HG03342 (cell line): ENCODE measurements around the gene SEPTIN5.
"Not testable (repeated sequence)": the region's sequence is repeated elsewhere in the genome, so short reads cannot be mapped to it uniquely, and the experiment has no call there.

ENCODE experiments used
- ATAC-seq: cut with Tn5 transposase; IDR thresholded peaks from one replicate; pipeline ENCODE4 v1.9.1; 2021; ENCODE audit warnings: mild to moderate bottlenecking, moderate library complexity; ENCODE audit not compliant: unreplicated experiment

SEPTIN5 gene

GRCh38 chr22:19714312-19715187, at the start of gene SEPTIN5:
SEPTIN5 (plus strand) TSS chr22:19714503; CDS start chr22:19714589, 86 bp downstream.
- no peak for ATAC-seq

- ATAC-seq: no peak
Observed at GRCh38 chr22:19664951-19665783, 49.1 kb upstream of the SEPTIN5 start.

GRCh38 chr22:19665784-19666672, 48.3 kb upstream of the SEPTIN5 start:
- no peak for ATAC-seq

GRCh38 chr22:19666673-19667593, 47.4 kb upstream of the SEPTIN5 start:
- ATAC-seq: no peak

GRCh38 chr22:19667872-19668740, 46.2 kb upstream of the SEPTIN5 start:
- ATAC-seq: no peak

- ATAC-seq: no peak
Observed at GRCh38 chr22:19668748-19669147, 45.6 kb upstream of the SEPTIN5 start.

- ATAC-seq: no peak
Observed at GRCh38 chr22:19669570-19669969, 44.7 kb upstream of the SEPTIN5 start.

GRCh38 chr22:19671316-19671715, 43.0 kb upstream of the SEPTIN5 start:
- no peak for ATAC-seq

- ATAC-seq: no peak
Observed at GRCh38 chr22:19672054-19672776, 42.1 kb upstream of the SEPTIN5 start.

- ATAC-seq: no peak
Observed at GRCh38 chr22:19673660-19674059, 40.6 kb upstream of the SEPTIN5 start.

- ATAC-seq: no peak
Observed at GRCh38 chr22:19674129-19674928, 40.0 kb upstream of the SEPTIN5 start.

- ATAC-seq: no peak
Observed at GRCh38 chr22:19674929-19675253, 39.4 kb upstream of the SEPTIN5 start.

GRCh38 chr22:19675428-19675827, 38.9 kb upstream of the SEPTIN5 start:
- ATAC-seq: no peak

GRCh38 chr22:19676437-19676836, 37.9 kb upstream of the SEPTIN5 start:
- ATAC-seq: not testable (repeated sequence)

- no peak for ATAC-seq
Observed at GRCh38 chr22:19678949-19679521, 35.3 kb upstream of the SEPTIN5 start.

GRCh38 chr22:19679522-19680101, 34.7 kb upstream of the SEPTIN5 start:
- no peak for ATAC-seq
